Measurements from ENCODE around the gene HDAC6. TPM values are rescaled to one million over a fixed set of nuclear protein-coding genes. Genes with fewer than 3 reads are reported as not detected.

HDAC6 gene
- total and polyA plus RNA-seq, 2 of the 13 experiments (the other 11 are each of a cell fraction or from before 2014, with no cell fraction given): 80.4 to 93.6 TPM

DNA sequence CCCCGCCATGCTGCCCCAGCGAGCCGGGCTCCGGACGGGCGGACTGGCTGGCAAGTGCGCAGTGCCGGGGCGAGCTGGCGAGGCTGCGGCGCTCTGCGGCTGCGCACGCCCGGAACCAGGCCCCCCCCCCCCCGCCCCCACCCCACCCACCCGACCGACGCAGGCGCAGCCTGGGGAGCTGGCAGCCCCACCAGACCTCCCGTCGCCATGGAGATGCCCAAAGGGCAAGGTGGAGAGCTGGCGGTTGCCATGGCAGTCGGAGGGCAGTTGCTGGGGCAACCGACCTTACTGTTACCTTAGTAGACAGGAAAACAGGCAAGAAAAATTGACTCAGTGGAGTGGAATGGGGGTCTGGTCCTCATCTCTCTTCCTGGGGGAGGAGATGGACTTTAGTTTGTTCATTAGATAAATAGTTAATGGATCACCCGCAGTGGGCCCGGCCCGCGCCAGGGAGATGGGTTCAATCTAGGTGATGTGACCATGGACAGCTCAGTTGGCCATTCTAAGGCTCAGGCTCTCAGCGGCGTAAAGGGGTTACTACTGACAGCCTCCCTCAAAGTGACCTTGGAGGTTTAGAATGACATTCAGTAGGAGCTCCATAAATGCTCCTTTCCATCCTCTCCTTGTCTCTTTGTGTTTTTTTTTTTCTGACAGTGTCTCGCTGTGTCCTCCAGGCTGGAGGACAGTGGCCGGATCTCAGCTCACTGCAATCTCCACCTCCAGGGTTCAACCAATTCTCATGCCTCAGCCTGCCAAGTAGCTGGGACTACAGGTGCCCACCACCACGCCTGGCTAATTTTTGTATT is 33.9 kb downstream of the HDAC6 start, which contains the start of gene PCSK1N (continued):
- peak; percentile 56 for TF ChIP-seq HNF4A (CRISPR knock-in tag; IDR thresholded peaks at IDR 0.05)
- TF ChIP-seq U2AF2 (IDR thresholded peaks at IDR 0.05; ENCODE audit: low read depth, low read length): peak; percentile 84; the same call in 1 of the 2 replicates
- TF ChIP-seq SYNCRIP (IDR thresholded peaks at IDR 0.05; ENCODE audit: insufficient read depth, low read depth, low read length): no peak
- TF ChIP-seq, protein P1, sequence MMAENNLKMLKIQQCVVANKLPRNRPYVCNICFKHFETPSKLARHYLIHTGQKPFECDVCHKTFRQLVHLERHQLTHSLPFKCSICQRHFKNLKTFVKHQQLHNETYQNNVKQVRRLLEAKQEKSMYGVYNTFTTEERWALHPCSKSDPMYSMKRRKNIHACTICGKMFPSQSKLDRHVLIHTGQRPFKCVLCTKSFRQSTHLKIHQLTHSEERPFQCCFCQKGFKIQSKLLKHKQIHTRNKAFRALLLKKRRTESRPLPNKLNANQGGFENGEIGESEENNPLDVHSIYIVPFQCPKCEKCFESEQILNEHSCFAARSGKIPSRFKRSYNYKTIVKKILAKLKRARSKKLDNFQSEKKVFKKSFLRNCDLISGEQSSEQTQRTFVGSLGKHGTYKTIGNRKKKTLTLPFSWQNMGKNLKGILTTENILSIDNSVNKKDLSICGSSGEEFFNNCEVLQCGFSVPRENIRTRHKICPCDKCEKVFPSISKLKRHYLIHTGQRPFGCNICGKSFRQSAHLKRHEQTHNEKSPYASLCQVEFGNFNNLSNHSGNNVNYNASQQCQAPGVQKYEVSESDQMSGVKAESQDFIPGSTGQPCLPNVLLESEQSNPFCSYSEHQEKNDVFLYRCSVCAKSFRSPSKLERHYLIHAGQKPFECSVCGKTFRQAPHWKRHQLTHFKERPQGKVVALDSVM (CRISPR knock-in tag; IDR thresholded peaks at IDR 0.05): 0 out of 2 replicates have a peak, but pooled peaks have one; percentile 19
- TF ChIP-seq, protein P2, sequence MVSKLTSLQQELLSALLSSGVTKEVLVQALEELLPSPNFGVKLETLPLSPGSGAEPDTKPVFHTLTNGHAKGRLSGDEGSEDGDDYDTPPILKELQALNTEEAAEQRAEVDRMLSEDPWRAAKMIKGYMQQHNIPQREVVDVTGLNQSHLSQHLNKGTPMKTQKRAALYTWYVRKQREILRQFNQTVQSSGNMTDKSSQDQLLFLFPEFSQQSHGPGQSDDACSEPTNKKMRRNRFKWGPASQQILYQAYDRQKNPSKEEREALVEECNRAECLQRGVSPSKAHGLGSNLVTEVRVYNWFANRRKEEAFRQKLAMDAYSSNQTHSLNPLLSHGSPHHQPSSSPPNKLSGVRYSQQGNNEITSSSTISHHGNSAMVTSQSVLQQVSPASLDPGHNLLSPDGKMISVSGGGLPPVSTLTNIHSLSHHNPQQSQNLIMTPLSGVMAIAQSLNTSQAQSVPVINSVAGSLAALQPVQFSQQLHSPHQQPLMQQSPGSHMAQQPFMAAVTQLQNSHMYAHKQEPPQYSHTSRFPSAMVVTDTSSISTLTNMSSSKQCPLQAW (CRISPR knock-in tag; IDR thresholded peaks at IDR 0.05): 0 out of 2 replicates have a peak, but pooled peaks have one; percentile 40
- TF ChIP-seq, protein P3, sequence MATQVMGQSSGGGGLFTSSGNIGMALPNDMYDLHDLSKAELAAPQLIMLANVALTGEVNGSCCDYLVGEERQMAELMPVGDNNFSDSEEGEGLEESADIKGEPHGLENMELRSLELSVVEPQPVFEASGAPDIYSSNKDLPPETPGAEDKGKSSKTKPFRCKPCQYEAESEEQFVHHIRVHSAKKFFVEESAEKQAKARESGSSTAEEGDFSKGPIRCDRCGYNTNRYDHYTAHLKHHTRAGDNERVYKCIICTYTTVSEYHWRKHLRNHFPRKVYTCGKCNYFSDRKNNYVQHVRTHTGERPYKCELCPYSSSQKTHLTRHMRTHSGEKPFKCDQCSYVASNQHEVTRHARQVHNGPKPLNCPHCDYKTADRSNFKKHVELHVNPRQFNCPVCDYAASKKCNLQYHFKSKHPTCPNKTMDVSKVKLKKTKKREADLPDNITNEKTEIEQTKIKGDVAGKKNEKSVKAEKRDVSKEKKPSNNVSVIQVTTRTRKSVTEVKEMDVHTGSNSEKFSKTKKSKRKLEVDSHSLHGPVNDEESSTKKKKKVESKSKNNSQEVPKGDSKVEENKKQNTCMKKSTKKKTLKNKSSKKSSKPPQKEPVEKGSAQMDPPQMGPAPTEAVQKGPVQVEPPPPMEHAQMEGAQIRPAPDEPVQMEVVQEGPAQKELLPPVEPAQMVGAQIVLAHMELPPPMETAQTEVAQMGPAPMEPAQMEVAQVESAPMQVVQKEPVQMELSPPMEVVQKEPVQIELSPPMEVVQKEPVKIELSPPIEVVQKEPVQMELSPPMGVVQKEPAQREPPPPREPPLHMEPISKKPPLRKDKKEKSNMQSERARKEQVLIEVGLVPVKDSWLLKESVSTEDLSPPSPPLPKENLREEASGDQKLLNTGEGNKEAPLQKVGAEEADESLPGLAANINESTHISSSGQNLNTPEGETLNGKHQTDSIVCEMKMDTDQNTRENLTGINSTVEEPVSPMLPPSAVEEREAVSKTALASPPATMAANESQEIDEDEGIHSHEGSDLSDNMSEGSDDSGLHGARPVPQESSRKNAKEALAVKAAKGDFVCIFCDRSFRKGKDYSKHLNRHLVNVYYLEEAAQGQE (IDR thresholded peaks at IDR 0.05; ENCODE audit: borderline replicate concordance in 1 of 2, low read depth in 1 of 2, low read length in 2 of 2): peak; percentile 16 to 87
- TF ChIP-seq, protein P4, sequence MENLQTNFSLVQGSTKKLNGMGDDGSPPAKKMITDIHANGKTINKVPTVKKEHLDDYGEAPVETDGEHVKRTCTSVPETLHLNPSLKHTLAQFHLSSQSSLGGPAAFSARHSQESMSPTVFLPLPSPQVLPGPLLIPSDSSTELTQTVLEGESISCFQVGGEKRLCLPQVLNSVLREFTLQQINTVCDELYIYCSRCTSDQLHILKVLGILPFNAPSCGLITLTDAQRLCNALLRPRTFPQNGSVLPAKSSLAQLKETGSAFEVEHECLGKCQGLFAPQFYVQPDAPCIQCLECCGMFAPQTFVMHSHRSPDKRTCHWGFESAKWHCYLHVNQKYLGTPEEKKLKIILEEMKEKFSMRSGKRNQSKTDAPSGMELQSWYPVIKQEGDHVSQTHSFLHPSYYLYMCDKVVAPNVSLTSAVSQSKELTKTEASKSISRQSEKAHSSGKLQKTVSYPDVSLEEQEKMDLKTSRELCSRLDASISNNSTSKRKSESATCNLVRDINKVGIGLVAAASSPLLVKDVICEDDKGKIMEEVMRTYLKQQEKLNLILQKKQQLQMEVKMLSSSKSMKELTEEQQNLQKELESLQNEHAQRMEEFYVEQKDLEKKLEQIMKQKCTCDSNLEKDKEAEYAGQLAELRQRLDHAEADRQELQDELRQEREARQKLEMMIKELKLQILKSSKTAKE (CRISPR knock-in tag; IDR thresholded peaks at IDR 0.05; ENCODE audit: borderline replicate concordance): no peak
- TF ChIP-seq RBM22 (optimal IDR thresholded peaks at IDR 0.05; ENCODE audit: low read length): peak; percentile 100
- TF ChIP-seq, protein P5, sequence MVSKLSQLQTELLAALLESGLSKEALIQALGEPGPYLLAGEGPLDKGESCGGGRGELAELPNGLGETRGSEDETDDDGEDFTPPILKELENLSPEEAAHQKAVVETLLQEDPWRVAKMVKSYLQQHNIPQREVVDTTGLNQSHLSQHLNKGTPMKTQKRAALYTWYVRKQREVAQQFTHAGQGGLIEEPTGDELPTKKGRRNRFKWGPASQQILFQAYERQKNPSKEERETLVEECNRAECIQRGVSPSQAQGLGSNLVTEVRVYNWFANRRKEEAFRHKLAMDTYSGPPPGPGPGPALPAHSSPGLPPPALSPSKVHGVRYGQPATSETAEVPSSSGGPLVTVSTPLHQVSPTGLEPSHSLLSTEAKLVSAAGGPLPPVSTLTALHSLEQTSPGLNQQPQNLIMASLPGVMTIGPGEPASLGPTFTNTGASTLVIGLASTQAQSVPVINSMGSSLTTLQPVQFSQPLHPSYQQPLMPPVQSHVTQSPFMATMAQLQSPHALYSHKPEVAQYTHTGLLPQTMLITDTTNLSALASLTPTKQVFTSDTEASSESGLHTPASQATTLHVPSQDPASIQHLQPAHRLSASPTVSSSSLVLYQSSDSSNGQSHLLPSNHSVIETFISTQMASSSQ (IDR thresholded peaks at IDR 0.05; ENCODE audit: low read depth): 0 out of 2 replicates have a peak, but pooled peaks have one; percentile 32
- TF ChIP-seq, protein P5 (CRISPR knock-in tag; IDR thresholded peaks at IDR 0.05; ENCODE audit: borderline replicate concordance): no peak
- peak; percentile 93 for TF ChIP-seq RFX1 (IDR thresholded peaks at IDR 0.05)

All from HepG2 (cell line).